ENCODE results near the gene TCF20.

DNA sequence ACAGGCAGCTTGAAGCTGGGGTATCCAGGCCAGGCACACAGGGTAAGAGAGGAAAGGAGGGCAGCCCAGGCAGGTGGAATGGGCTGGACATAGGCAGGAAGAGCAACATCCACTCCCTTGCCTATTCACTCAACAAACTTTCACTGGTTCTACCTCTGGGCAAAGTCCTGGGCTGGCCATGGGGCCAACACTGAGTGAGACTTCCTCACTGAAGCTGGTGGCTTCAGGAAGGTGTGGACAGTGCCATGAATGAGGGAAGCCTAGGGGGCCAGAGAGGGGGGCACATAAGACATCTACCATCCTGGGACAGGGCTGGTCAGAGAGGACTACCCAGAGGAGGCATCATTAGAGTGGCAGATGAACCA, 44.9 kb upstream of the TCF20 start:
- no peak for TF ChIP-seq CTCF (IDR thresholded peaks at IDR 0.05)
- TF ChIP-seq POLR2AphosphoS5 (IDR thresholded peaks at IDR 0.05) = no peak
- TF ChIP-seq EP300 (IDR thresholded peaks at IDR 0.05) = no peak
- no peak for TF ChIP-seq POLR2A (IDR thresholded peaks at IDR 0.05)

All from upper lobe of left lung (tissue), 4 donors.